Natural killer cell (primary cell): ENCODE results near the gene OOSP3. TPM values are rescaled to one million over a fixed set of nuclear protein-coding genes. Genes with fewer than 3 reads are reported as not detected.
"Not testable (repeated sequence)": the region's sequence is repeated elsewhere in the genome, so short reads cannot be mapped to it uniquely, and the experiment has no call there.

ENCODE experiments used
- ATAC-seq, 3 donors: fragments of 150-1000 bp in 2 of 3; fragments of 200-7000 bp in 1 of 3; cut with Tn5 transposase; 1 replicate in 1 of 3; 2 replicates in 2 of 3; pipeline ENCODE4 v1.10.0; 2021; ENCODE audit warnings: mild to moderate bottlenecking in 2 of 3, moderate library complexity in 2 of 3
- DNase-seq, 2 donors: peaks; one replicate each; pipeline versions ENCODE4 v3.0.0 to v3.0.0-alpha.2; 2013 to 2021; ENCODE audit warnings: mixed read lengths in 1 of 2
- H3K27ac ChIP-seq: one replicate; pipeline ENCODE4 v1.5.1; 2013; ENCODE audit warnings: mild to moderate bottlenecking, low read length
- H3K27me3 ChIP-seq: one replicate; pipeline ENCODE4 v1.6.1; 2013; ENCODE audit warnings: low read length; ENCODE audit not compliant: control insufficient read depth, insufficient read depth
- H3K36me3 ChIP-seq: one replicate; pipeline ENCODE4 v1.6.1; 2013; ENCODE audit warnings: low read length; ENCODE audit not compliant: control insufficient read depth, insufficient read depth
- H3K4me1 ChIP-seq: one replicate; pipeline ENCODE4 v1.6.1; 2013; ENCODE audit warnings: low read length; ENCODE audit not compliant: control insufficient read depth, insufficient read depth
- H3K4me3 ChIP-seq: one replicate; pipeline ENCODE4 v1.5.1; 2013; ENCODE audit warnings: low read length
- H3K9me3 ChIP-seq: one replicate; pipeline ENCODE4 v1.6.1; 2013; ENCODE audit warnings: low read length; ENCODE audit not compliant: control insufficient read depth, insufficient read depth
- H3K27ac Mint-ChIP-seq, 2 donors: one replicate each; pipeline ENCODE4 v1.8.0; 2022; ENCODE audit warnings: mild to moderate bottlenecking in 2 of 2, mixed read lengths in 2 of 2, moderate library complexity in 1 of 2
- H3K27me3 Mint-ChIP-seq, 2 donors: one replicate each; pipeline ENCODE4 v1.8.0; 2022; ENCODE audit warnings: low read depth in 2 of 2, mixed read lengths in 2 of 2
- H3K36me3 Mint-ChIP-seq: one replicate; pipeline ENCODE4 v1.8.0; 2022; ENCODE audit warnings: mixed read lengths
- H3K4me1 Mint-ChIP-seq, 2 donors: one replicate each; pipeline ENCODE4 v1.8.0; 2022; ENCODE audit warnings: mixed read lengths in 2 of 2
- H3K4me3 Mint-ChIP-seq: one replicate; pipeline ENCODE4 v1.8.0; 2022; ENCODE audit warnings: mild to moderate bottlenecking, moderate library complexity, mixed read lengths
- H3K9me3 Mint-ChIP-seq, 2 donors: one replicate each; pipeline ENCODE4 v1.8.0; 2022; ENCODE audit warnings: mixed read lengths in 2 of 2
- WGBS: methylation state at CpG from one replicate; pipeline ENCODE4 v1.1.7; 2013; ENCODE audit warnings: missing lambda C conversion rate; ENCODE audit not compliant: insufficient coverage; 5-methylcytosine and 5-hydroxymethylcytosine counted together
- intact Hi-C: fragments of 100-400 bp; cut with micrococcal nuclease; formaldehyde crosslinking; loops from one replicate; pipeline ENCODE4 v1.14.2; 2022
- total RNA-seq, 4 donors: library from RNA; stranded (reverse); fragments of 120-200 nt in 1 of 4; gene quantifications; one replicate each; pipeline versions ENCODE4 v1.2.3 to v1.2.4, GENCODE V29; 2013 to 2022
- TF ChIP-seq, protein P1 (sequence below): fragments of 200-600 bp; IDR thresholded peaks from one replicate; pipeline ENCODE4 v1.8.0; 2022; ENCODE audit warnings: antibody characterized with exemption

OOSP3 gene
- total RNA-seq, 3 donors from 2014 or later (not counting 1 experiment from before 2014, with no cell fraction given): not detected

DNA sequence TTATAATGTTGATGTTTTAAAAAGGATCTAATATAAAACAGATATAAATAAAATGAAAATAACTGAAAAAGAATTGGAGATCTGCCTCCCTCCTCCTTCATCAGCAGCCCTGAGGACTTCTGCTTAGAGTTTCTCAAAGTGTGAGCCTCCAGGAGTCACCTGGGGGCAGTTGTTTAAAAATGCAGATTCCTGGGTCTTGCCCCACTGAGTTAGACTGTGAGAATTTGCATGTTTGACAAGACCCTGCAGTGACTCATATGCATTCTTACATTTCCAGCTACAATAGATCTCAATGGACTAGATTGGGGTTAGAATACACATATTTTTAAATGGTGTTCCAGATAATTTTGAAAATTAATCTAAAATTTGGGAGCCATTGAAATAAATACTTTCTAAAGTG, 798 bp upstream of the OOSP3 start:
- DNase-seq: no peak
- H3K36me3 Mint-ChIP-seq: no peaks in the 10 kb centered on the region
- Histone ChIP-seq H3K36me3 (no peaks in the 10 kb centered on the region), H3K9me3 (no peaks in the 10 kb centered on the region), H3K4me1 (no peaks in the 10 kb centered on the region), H3K27ac (no peak overlapping the region), H3K4me3 (no peak overlapping the region), H3K27me3 (no peaks in the 10 kb centered on the region)
- peaks cover 7 to 17% of the 10 kb centered on the region in 2 donors for H3K27me3 Mint-ChIP-seq
- no peak for ATAC-seq
- H3K27ac Mint-ChIP-seq: no peak overlapping the region
- TF ChIP-seq, protein P1, sequence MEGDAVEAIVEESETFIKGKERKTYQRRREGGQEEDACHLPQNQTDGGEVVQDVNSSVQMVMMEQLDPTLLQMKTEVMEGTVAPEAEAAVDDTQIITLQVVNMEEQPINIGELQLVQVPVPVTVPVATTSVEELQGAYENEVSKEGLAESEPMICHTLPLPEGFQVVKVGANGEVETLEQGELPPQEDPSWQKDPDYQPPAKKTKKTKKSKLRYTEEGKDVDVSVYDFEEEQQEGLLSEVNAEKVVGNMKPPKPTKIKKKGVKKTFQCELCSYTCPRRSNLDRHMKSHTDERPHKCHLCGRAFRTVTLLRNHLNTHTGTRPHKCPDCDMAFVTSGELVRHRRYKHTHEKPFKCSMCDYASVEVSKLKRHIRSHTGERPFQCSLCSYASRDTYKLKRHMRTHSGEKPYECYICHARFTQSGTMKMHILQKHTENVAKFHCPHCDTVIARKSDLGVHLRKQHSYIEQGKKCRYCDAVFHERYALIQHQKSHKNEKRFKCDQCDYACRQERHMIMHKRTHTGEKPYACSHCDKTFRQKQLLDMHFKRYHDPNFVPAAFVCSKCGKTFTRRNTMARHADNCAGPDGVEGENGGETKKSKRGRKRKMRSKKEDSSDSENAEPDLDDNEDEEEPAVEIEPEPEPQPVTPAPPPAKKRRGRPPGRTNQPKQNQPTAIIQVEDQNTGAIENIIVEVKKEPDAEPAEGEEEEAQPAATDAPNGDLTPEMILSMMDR: no peak
- no peaks in the 10 kb centered on the region for H3K4me1 Mint-ChIP-seq
- no peaks in the 10 kb centered on the region for H3K9me3 Mint-ChIP-seq
- no peak overlapping the region for H3K4me3 Mint-ChIP-seq
- intact Hi-C loops: no loop called here

DNA sequence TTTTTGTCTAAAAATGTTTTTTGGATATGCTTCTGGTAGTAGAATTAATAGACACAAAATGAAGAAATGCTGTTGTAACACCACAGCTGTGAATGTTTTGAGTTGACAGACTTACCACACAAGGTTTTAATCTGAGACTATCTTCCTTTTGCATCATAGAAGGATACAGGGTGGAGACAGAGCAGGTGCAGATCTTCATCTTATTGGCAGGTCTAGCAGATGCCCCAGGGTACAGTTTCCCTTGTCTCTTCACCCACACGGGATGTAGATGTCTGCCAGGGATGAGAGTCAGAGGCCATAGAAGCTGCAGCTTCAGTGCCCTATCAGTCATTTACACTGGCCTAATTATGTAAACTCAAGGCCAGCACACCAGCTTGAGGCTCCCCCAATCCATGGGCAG, 985 bp downstream of the OOSP3 start:
- ATAC-seq (no peak), DNase-seq (no peak)
- Histone ChIP-seq H3K4me3 (no peak overlapping the region), H3K4me1 (no peaks in the 10 kb centered on the region), H3K27me3 (no peaks in the 10 kb centered on the region), H3K9me3 (no peaks in the 10 kb centered on the region), H3K27ac (no peak overlapping the region), H3K36me3 (no peaks in the 10 kb centered on the region)
- TF ChIP-seq, protein P1: no peak
- H3K27me3 Mint-ChIP-seq: peaks cover 7 to 18% of the 10 kb centered on the region in 2 donors
- intact Hi-C loops: no loop called here
- no peak overlapping the region for H3K27ac Mint-ChIP-seq
- H3K9me3 Mint-ChIP-seq: no peaks in the 10 kb centered on the region
- 92% methylated on average over 1 of the region's 1 CpG for WGBS
- no peak overlapping the region for H3K4me3 Mint-ChIP-seq
- H3K36me3 Mint-ChIP-seq: no peaks in the 10 kb centered on the region
- no peaks in the 10 kb centered on the region for H3K4me1 Mint-ChIP-seq

DNA sequence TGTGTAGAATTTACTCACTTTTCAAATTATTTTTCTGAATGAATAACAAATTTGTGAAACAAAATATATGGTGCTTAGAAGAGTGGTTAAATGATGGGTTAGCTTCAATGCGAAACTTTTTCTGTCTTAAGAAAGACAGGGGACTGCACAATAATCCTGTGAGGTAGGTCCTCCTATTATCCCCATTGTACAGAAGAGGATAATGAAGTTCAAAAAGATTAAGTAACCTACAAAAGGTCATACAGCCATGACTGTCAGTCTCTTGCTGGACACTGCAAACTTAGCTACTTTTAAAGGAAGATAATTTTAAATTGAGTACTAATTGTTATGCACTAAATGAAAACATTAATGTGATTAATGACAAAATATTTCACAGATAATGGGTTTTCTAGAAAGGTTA, 5.0 kb downstream of the OOSP3 start:
- intact Hi-C loops: no loop called here
- TF ChIP-seq, protein P1: no peak
- H3K27me3 Mint-ChIP-seq: peaks cover 3 to 11% of the 10 kb centered on the region in 2 donors
- no peak overlapping the region for H3K4me3 ChIP-seq
- H3K36me3 Mint-ChIP-seq: peaks cover 7% of the 10 kb centered on the region
- no peaks in the 10 kb centered on the region for H3K9me3 ChIP-seq
- H3K4me1 Mint-ChIP-seq: no peaks in the 10 kb centered on the region
- no peaks in the 10 kb centered on the region for H3K36me3 ChIP-seq
- H3K4me3 Mint-ChIP-seq: no peak overlapping the region
- no peak overlapping the region for H3K27ac Mint-ChIP-seq
- WGBS: 100% methylated on average over 1 of the region's 1 CpG
- ATAC-seq (no peak), DNase-seq (no peak)
- no peaks in the 10 kb centered on the region for H3K4me1 ChIP-seq
- H3K9me3 Mint-ChIP-seq: peaks cover 3 to 4% of the 10 kb centered on the region in 2 donors
- no peaks in the 10 kb centered on the region for H3K27me3 ChIP-seq
- no peak overlapping the region for H3K27ac ChIP-seq

- ATAC-seq, H3K4me3 ChIP-seq, DNase-seq, intact Hi-C loops, H3K36me3 ChIP-seq, H3K4me3 Mint-ChIP-seq, H3K27ac Mint-ChIP-seq, H3K27me3 ChIP-seq, H3K4me1 Mint-ChIP-seq, H3K27ac ChIP-seq, H3K4me1 ChIP-seq, H3K9me3 ChIP-seq: not testable (repeated sequence)
- Mint-ChIP-seq H3K9me3 (peaks cover 15 to 23% of the 10 kb centered on the region in 2 donors), H3K27me3 (peaks cover 9 to 20% of the 10 kb centered on the region in 2 donors), H3K36me3 (peaks cover 33% of the 10 kb centered on the region)
Measured at GRCh38 chr11:59887156-59887555, 8.6 kb downstream of the OOSP3 start.
